ENCODE data around the gene ADCY3. TPM values are rescaled to one million over a fixed set of nuclear protein-coding genes. Genes with fewer than 3 reads are reported as not detected.

Gene ADCY3
- total and polyA plus RNA-seq, 9 of the 15 experiments (the other 6 are each of a cell fraction or from before 2014, with no cell fraction given): 1.5 to 54.8 (median 26.3) TPM

GRCh38 chr2:24948506-24948905, 28.5 kb upstream of the ADCY3 start:
- POLR2A ChIA-PET: interaction anchor here (0.5 to 1.0 kb wide), 3 partner anchors 8 to 335 kb away, joined by 3 to 7 read pairs (median 3); no protein-coding TSS in a partner anchor
- FAIRE-seq (no peak), DNase-seq (ENCODE audit: extremely low read depth in 1 of 4, low spot score in 3 of 4) (no peak), ATAC-seq (no peak)
- Histone ChIP-seq H3K79me2 (ENCODE audit: control insufficient read depth, insufficient read depth, low read length) (no peaks in the 10 kb centered on the region), H2AFZ (ENCODE audit: low read depth, low read length) (no peak overlapping the region), H3K4me3 (no peak overlapping the region), H3K9me1 (ENCODE audit: control insufficient read depth, insufficient read depth, low read length) (no peaks in the 10 kb centered on the region), H3K4me2 (ENCODE audit: insufficient read depth, low read length) (no peak overlapping the region), H3K27me3 (ENCODE audit: control insufficient read depth in 2 of 2, insufficient read depth in 2 of 2, low read length in 2 of 2) (no peaks in the 10 kb centered on the region), H3K36me3 (ENCODE audit: control insufficient read depth, insufficient read depth, low read length) (peaks cover 25% of the 10 kb centered on the region; the same call in 2 of the 3 replicates), H3K4me1 (replicated peaks in 1 of 2; ENCODE audit: control insufficient read depth in 2 of 2, insufficient read depth in 2 of 2, low read length in 2 of 2) (no peaks in the 10 kb centered on the region), H3K9me3 (replicated peaks; ENCODE audit: control insufficient read depth, insufficient read depth, low read depth, low read length) (no peaks in the 10 kb centered on the region), H4K20me1 (replicated peaks; ENCODE audit: control insufficient read depth, insufficient read depth, low read length) (no peaks in the 10 kb centered on the region), H3K9ac (ENCODE audit: insufficient read depth in 1 of 2, low read depth in 2 of 2, low read length in 2 of 2) (no peak overlapping the region), H3K27ac (ENCODE audit: extremely low read depth, low read depth, low read length) (no peak overlapping the region)
- BruUV-seq (replicated peaks): no TSS peak
- no peak for TF ChIP-seq NR2F6 (CRISPR knock-in tag; IDR thresholded peaks at IDR 0.05)
- no peak for TF ChIP-seq RERE (CRISPR knock-in tag; IDR thresholded peaks at IDR 0.05; ENCODE audit: borderline replicate concordance)
- TF ChIP-seq ILK (tag; IDR thresholded peaks at IDR 0.05; ENCODE audit: borderline replicate concordance, low read depth): no peak
- no peak for TF ChIP-seq DMBX1 (CRISPR knock-in tag; IDR thresholded peaks at IDR 0.05; ENCODE audit: borderline replicate concordance)
- TF ChIP-seq MTA2 (IDR thresholded peaks at IDR 0.05; ENCODE audit: low read depth): no peak
- no peak for TF ChIP-seq FOSL1 (tag; conservative IDR thresholded peaks at IDR 0.05)
- CTCF ChIA-PET (ENCODE audit: low intra/inter-chr PET ratio): no interaction called here
- in situ Hi-C loops (cut with MboI): no loop called here
- WGBS (ENCODE audit: insufficient coverage, low coverage, missing lambda C conversion rate): 86% methylated on average over 6 of the region's 6 CpGs
- intact Hi-C loops (cut with micrococcal nuclease): no loop called here
